HCEC 1CT (cell line): ENCODE measurements around the gene CEP89.
"Not testable (repeated sequence)": the region's sequence is repeated elsewhere in the genome, so short reads cannot be mapped to it uniquely, and the experiment has no call there.

Experiments used
- DNase-seq: peaks from one replicate; pipeline ENCODE4 v3.0.0-alpha.2; 2017

Gene CEP89

GRCh38 chr19:32971715-32972540 is at the start of gene CEP89, which contains the start of gene FAAP24:
CEP89 (minus strand) TSS chr19:32971958; CDS start chr19:32971874, 84 bp downstream.
FAAP24 (plus strand) TSS chr19:32972242; CDS start chr19:32973197, 955 bp downstream.
- DNase-seq, result peak; percentile 99

- DNase-seq, result not testable (repeated sequence)
Observed at GRCh38 chr19:33010891-33011290, 39.1 kb upstream of the CEP89 start.

GRCh38 chr19:33008738-33009137 is 37.0 kb upstream of the CEP89 start:
- DNase-seq, result no peak

- no peak for DNase-seq
Observed at GRCh38 chr19:33005440-33005839, 33.7 kb upstream of the CEP89 start.

- DNase-seq, result not testable (repeated sequence)
Observed at GRCh38 chr19:33003424-33004024, 31.8 kb upstream of the CEP89 start.

GRCh38 chr19:33002126-33002865 is 30.5 kb upstream of the CEP89 start:
- DNase-seq, result not testable (repeated sequence)

- no peak for DNase-seq
Observed at GRCh38 chr19:33000910-33001309, 29.2 kb upstream of the CEP89 start.

GRCh38 chr19:33000510-33000909 is 28.8 kb upstream of the CEP89 start:
- no peak for DNase-seq

- no peak for DNase-seq
Observed at GRCh38 chr19:32998722-32999121, 27.0 kb upstream of the CEP89 start.

GRCh38 chr19:32997716-32998355 is 26.1 kb upstream of the CEP89 start:
- DNase-seq, result no peak

GRCh38 chr19:32997061-32997464 is 25.3 kb upstream of the CEP89 start:
- DNase-seq, result not testable (repeated sequence)

- not testable (repeated sequence) for DNase-seq
Observed at GRCh38 chr19:32995966-32996365, 24.2 kb upstream of the CEP89 start.

- no peak for DNase-seq
Observed at GRCh38 chr19:32988724-32989123, 17.0 kb upstream of the CEP89 start.

- DNase-seq, result not testable (repeated sequence)
Observed at GRCh38 chr19:32988254-32988653, 16.5 kb upstream of the CEP89 start.

- DNase-seq, result not testable (repeated sequence)
Observed at GRCh38 chr19:32982488-32982887, 10.7 kb upstream of the CEP89 start.

GRCh38 chr19:32979807-32980206 is 8.0 kb upstream of the CEP89 start:
- not testable (repeated sequence) for DNase-seq

GRCh38 chr19:32977813-32978212 is 6.1 kb upstream of the CEP89 start:
- DNase-seq, result not testable (repeated sequence)

GRCh38 chr19:32977280-32977679 is 5.5 kb upstream of the CEP89 start:
- DNase-seq, result no peak

GRCh38 chr19:32976223-32976805 is 4.6 kb upstream of the CEP89 start:
- peak; percentile 58 for DNase-seq

GRCh38 chr19:32971012-32971595 is 654 bp downstream of the CEP89 start:
- no peak for DNase-seq

- DNase-seq, result no peak
Observed at GRCh38 chr19:32969549-32969948, 2.2 kb downstream of the CEP89 start.

- DNase-seq, result no peak
Observed at GRCh38 chr19:32966750-32967149, 5.0 kb downstream of the CEP89 start.
